ENCODE data around the gene DYNLT2B.

DNA sequence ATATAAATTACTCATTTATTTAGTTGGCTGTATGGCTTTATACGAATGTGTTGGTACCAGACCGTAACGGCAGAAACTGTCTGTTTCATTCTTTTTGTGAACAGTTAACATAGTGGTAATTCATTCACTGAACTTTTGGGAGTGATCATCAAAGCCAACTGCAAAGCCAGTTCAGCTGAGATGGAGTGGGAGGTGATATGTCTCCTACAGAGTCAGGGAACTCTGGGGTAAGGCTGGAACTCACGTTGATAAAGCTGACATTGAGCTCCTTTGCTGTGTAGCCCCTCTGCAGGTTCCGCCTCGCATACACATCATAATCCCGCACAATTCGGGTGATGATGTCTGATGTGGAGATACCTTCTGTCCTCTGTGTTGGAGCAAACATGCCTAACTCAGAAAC, 76.3 kb downstream of the DYNLT2B start:
- TF ChIP-seq, protein P1, sequence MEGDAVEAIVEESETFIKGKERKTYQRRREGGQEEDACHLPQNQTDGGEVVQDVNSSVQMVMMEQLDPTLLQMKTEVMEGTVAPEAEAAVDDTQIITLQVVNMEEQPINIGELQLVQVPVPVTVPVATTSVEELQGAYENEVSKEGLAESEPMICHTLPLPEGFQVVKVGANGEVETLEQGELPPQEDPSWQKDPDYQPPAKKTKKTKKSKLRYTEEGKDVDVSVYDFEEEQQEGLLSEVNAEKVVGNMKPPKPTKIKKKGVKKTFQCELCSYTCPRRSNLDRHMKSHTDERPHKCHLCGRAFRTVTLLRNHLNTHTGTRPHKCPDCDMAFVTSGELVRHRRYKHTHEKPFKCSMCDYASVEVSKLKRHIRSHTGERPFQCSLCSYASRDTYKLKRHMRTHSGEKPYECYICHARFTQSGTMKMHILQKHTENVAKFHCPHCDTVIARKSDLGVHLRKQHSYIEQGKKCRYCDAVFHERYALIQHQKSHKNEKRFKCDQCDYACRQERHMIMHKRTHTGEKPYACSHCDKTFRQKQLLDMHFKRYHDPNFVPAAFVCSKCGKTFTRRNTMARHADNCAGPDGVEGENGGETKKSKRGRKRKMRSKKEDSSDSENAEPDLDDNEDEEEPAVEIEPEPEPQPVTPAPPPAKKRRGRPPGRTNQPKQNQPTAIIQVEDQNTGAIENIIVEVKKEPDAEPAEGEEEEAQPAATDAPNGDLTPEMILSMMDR (IDR thresholded peaks at IDR 0.05; ENCODE audit: low read length), result no peak
- no peak for TF ChIP-seq EZH2 (IDR thresholded peaks at IDR 0.05; ENCODE audit: borderline replicate concordance, low read length)
